ENCODE results near the gene STX1A. TPM values are rescaled to one million over a fixed set of nuclear protein-coding genes. Genes with fewer than 3 reads are reported as not detected.

The STX1A gene
- total RNA-seq, 1 experiment from 2014 or later, result 30.2 TPM

DNA sequence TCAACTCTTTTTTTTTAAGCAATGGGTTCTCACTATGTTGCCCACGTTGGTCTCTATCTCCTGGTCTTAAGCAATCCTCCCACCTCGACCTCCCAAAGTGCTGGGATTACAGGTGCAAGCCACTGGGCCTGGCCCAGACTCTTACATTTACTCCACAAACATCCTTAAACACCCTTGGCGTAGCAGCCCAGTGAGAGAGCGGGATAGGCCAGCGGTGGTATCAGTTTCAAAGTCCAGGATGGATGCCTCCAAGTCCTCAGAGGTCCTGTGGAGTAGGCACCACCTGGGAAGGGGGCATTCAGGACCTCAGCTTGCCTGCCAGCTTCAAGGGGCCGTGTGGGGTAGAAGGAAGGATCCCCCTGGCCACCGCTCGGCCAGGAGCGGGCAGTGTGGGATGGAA, 69.9 kb downstream of the STX1A start:
- DNase-seq (ENCODE audit: low spot score), result no peak

Other genes with a start within 250 kb of the STX1A start
- gene BAZ1B, start 197.4 kb downstream of the STX1A start, total RNA-seq (2014; rRNA removed; shearing (Covaris generic)), result 123 and 148 TPM in 2 replicates
- gene BCL7B, start 162.0 kb downstream of the STX1A start, total RNA-seq (2014; rRNA removed; shearing (Covaris generic)), result 50.5 and 65.2 TPM in 2 replicates
- gene TBL2, start 141.1 kb downstream of the STX1A start, total RNA-seq (2014; rRNA removed; shearing (Covaris generic)), result 53.0 and 70.7 TPM in 2 replicates
- not detected in 2 replicates for gene MLXIPL, start 95.1 kb downstream of the STX1A start, total RNA-seq (2014; rRNA removed; shearing (Covaris generic))
- 6.6 and 8.3 TPM in 2 replicates for gene VPS37D, start 51.8 kb downstream of the STX1A start, total RNA-seq (2014; rRNA removed; shearing (Covaris generic))
- gene DNAJC30, start 36.2 kb downstream of the STX1A start, total RNA-seq (2014; rRNA removed; shearing (Covaris generic)), result 1.4 and 2.5 TPM in 2 replicates
- gene BUD23, start 36.1 kb downstream of the STX1A start, total RNA-seq (2014; rRNA removed; shearing (Covaris generic)), result 129 and 138 TPM in 2 replicates
- gene ABHD11, start 19.1 kb upstream of the STX1A start, total RNA-seq (2014; rRNA removed; shearing (Covaris generic)), result 35.9 and 46.9 TPM in 2 replicates
- not detected in 2 replicates for gene CLDN3, start 50.6 kb upstream of the STX1A start, total RNA-seq (2014; rRNA removed; shearing (Covaris generic))
- 31.4 and 35.4 TPM in 2 replicates for gene CLDN4, start 111.3 kb upstream of the STX1A start, total RNA-seq (2014; rRNA removed; shearing (Covaris generic))
- 2.3 and 3.1 TPM in 2 replicates for gene METTL27, start 122.8 kb upstream of the STX1A start, total RNA-seq (2014; rRNA removed; shearing (Covaris generic))
- 0.52 and 1.7 TPM in 2 replicates for gene TMEM270, start 141.5 kb upstream of the STX1A start, total RNA-seq (2014; rRNA removed; shearing (Covaris generic))

All from A172 (cell line).